Breast epithelium (tissue), 3 donors: ENCODE results near the gene SLC4A2.
A peak's percentile ranks its signal among the peaks of the same experiment; 100 is the strongest.

Source experiments
- CTCF ChIP-seq, 3 donors: fragments of 450-650 bp; IDR thresholded peaks; one replicate each; pipeline ENCODE4 v1.5.1; 2016 to 2017; ENCODE audit warnings: antibody characterized with exemption in 3 of 3, mild to moderate bottlenecking in 3 of 3, moderate library complexity in 3 of 3
- POLR2AphosphoS5 ChIP-seq, 3 donors: sonication (generic); formaldehyde crosslinking; IDR thresholded peaks; one replicate each; pipeline ENCODE4 v1.6.1; 2017; ENCODE audit warnings: antibody characterized with exemption in 3 of 3

- peak; percentile 82 to 97 (median 94) for TF ChIP-seq CTCF (IDR thresholded peaks at IDR 0.05)
- peak in 1 of 3 donors; percentile 37 for TF ChIP-seq POLR2AphosphoS5 (IDR thresholded peaks at IDR 0.05)
Observed at GRCh38 chr7:151123822-151124464, 64.6 kb downstream of the SLC4A2 start.
